ENCODE data around the gene IMMT.

IMMT gene

GRCh38 chr2:86176597-86176996 lies 18.7 kb downstream of the IMMT start:
- TF ChIP-seq ZBTB7A (IDR thresholded peaks at IDR 0.05; ENCODE audit: low read depth) (no peak), TEAD4 (IDR thresholded peaks at IDR 0.05) (no peak), MAX (IDR thresholded peaks at IDR 0.05) (no peak), YY1 (IDR thresholded peaks at IDR 0.05; ENCODE audit: low read depth) (no peak)
- TF ChIP-seq, protein P1, sequence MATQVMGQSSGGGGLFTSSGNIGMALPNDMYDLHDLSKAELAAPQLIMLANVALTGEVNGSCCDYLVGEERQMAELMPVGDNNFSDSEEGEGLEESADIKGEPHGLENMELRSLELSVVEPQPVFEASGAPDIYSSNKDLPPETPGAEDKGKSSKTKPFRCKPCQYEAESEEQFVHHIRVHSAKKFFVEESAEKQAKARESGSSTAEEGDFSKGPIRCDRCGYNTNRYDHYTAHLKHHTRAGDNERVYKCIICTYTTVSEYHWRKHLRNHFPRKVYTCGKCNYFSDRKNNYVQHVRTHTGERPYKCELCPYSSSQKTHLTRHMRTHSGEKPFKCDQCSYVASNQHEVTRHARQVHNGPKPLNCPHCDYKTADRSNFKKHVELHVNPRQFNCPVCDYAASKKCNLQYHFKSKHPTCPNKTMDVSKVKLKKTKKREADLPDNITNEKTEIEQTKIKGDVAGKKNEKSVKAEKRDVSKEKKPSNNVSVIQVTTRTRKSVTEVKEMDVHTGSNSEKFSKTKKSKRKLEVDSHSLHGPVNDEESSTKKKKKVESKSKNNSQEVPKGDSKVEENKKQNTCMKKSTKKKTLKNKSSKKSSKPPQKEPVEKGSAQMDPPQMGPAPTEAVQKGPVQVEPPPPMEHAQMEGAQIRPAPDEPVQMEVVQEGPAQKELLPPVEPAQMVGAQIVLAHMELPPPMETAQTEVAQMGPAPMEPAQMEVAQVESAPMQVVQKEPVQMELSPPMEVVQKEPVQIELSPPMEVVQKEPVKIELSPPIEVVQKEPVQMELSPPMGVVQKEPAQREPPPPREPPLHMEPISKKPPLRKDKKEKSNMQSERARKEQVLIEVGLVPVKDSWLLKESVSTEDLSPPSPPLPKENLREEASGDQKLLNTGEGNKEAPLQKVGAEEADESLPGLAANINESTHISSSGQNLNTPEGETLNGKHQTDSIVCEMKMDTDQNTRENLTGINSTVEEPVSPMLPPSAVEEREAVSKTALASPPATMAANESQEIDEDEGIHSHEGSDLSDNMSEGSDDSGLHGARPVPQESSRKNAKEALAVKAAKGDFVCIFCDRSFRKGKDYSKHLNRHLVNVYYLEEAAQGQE (IDR thresholded peaks at IDR 0.05; ENCODE audit: low read depth): no peak

GRCh38 chr2:86175828-86176227 lies 19.4 kb downstream of the IMMT start:
- TF ChIP-seq, protein P1 (IDR thresholded peaks at IDR 0.05; ENCODE audit: low read depth): no peak
- no peak for TF ChIP-seq CREB1 (IDR thresholded peaks at IDR 0.05; ENCODE audit: low read depth)
- no peak for TF ChIP-seq NFIC (IDR thresholded peaks at IDR 0.05)
- no peak for TF ChIP-seq TEAD4 (IDR thresholded peaks at IDR 0.05)
- no peak for TF ChIP-seq YY1 (IDR thresholded peaks at IDR 0.05; ENCODE audit: low read depth)
- no peak for TF ChIP-seq TCF12 (IDR thresholded peaks at IDR 0.05; ENCODE audit: low read depth)
- TF ChIP-seq EP300 (IDR thresholded peaks at IDR 0.05; ENCODE audit: borderline replicate concordance): no peak
- no peak for TF ChIP-seq TAF1 (IDR thresholded peaks at IDR 0.05; ENCODE audit: low read depth)
- TF ChIP-seq RAD21 (IDR thresholded peaks at IDR 0.05; ENCODE audit: low read depth): no peak
- no peak for TF ChIP-seq FOXM1 (IDR thresholded peaks at IDR 0.05; ENCODE audit: borderline replicate concordance, low read depth)
- TF ChIP-seq MAX (IDR thresholded peaks at IDR 0.05): no peak
- no peak for TF ChIP-seq EGR1 (IDR thresholded peaks at IDR 0.05)
- TF ChIP-seq, protein P2, sequence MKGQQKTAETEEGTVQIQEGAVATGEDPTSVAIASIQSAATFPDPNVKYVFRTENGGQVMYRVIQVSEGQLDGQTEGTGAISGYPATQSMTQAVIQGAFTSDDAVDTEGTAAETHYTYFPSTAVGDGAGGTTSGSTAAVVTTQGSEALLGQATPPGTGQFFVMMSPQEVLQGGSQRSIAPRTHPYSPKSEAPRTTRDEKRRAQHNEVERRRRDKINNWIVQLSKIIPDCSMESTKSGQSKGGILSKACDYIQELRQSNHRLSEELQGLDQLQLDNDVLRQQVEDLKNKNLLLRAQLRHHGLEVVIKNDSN (IDR thresholded peaks at IDR 0.05): no peak
- no peak for TF ChIP-seq CEBPB (IDR thresholded peaks at IDR 0.05)
- TF ChIP-seq ZBTB7A (IDR thresholded peaks at IDR 0.05; ENCODE audit: low read depth): no peak

GRCh38 chr2:86174445-86174844 lies 20.8 kb downstream of the IMMT start:
- no peak for TF ChIP-seq ZBTB7A (IDR thresholded peaks at IDR 0.05; ENCODE audit: low read depth)
- TF ChIP-seq CREB1 (IDR thresholded peaks at IDR 0.05; ENCODE audit: low read depth): no peak
- TF ChIP-seq CEBPB (IDR thresholded peaks at IDR 0.05): no peak
- TF ChIP-seq MAX (IDR thresholded peaks at IDR 0.05): no peak
- TF ChIP-seq YY1 (IDR thresholded peaks at IDR 0.05; ENCODE audit: low read depth): no peak
- TF ChIP-seq NFIC (IDR thresholded peaks at IDR 0.05): no peak
- TF ChIP-seq, protein P1 (IDR thresholded peaks at IDR 0.05; ENCODE audit: low read depth): no peak
- no peak for TF ChIP-seq TCF12 (IDR thresholded peaks at IDR 0.05; ENCODE audit: low read depth)
- no peak for TF ChIP-seq EP300 (IDR thresholded peaks at IDR 0.05; ENCODE audit: borderline replicate concordance)
- TF ChIP-seq TAF1 (IDR thresholded peaks at IDR 0.05; ENCODE audit: low read depth): no peak
- TF ChIP-seq TEAD4 (IDR thresholded peaks at IDR 0.05): no peak
- no peak for TF ChIP-seq EGR1 (IDR thresholded peaks at IDR 0.05)
- TF ChIP-seq, protein P2 (IDR thresholded peaks at IDR 0.05): no peak
- no peak for TF ChIP-seq RAD21 (IDR thresholded peaks at IDR 0.05; ENCODE audit: low read depth)

DNA sequence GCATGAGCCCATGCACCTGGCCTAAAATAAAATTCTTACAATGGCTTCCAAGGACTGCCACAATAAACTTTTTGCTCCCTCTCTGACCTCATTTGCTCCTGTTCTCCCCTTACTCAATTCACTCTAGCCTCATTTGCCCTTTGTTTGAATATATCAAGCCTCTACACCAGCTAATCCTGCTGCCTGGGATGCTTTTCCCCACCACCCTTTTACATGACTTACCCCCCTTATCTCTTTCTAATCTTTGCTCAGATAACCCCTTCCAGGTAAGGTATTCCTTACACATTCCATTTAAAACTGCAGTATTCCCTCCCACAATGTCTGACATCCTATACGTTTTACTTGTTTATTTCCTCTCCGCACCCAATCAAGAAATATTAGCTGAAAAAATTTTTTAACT lies 22.7 kb downstream of the IMMT start:
- no peak for TF ChIP-seq EP300 (IDR thresholded peaks at IDR 0.05; ENCODE audit: borderline replicate concordance)
- TF ChIP-seq NFIC (IDR thresholded peaks at IDR 0.05): no peak
- TF ChIP-seq RAD21 (IDR thresholded peaks at IDR 0.05; ENCODE audit: low read depth): no peak
- TF ChIP-seq MAX (IDR thresholded peaks at IDR 0.05): no peak
- TF ChIP-seq ZBTB7A (IDR thresholded peaks at IDR 0.05; ENCODE audit: low read depth): no peak
- TF ChIP-seq TAF1 (IDR thresholded peaks at IDR 0.05; ENCODE audit: low read depth): no peak
- no peak for TF ChIP-seq YY1 (IDR thresholded peaks at IDR 0.05; ENCODE audit: low read depth)
- TF ChIP-seq, protein P1 (IDR thresholded peaks at IDR 0.05; ENCODE audit: low read depth): no peak
- TF ChIP-seq CREB1 (IDR thresholded peaks at IDR 0.05; ENCODE audit: low read depth): no peak
- no peak for TF ChIP-seq EGR1 (IDR thresholded peaks at IDR 0.05)
- no peak for TF ChIP-seq TCF12 (IDR thresholded peaks at IDR 0.05; ENCODE audit: low read depth)
- TF ChIP-seq CEBPB (IDR thresholded peaks at IDR 0.05): no peak
- no peak for TF ChIP-seq FOXM1 (IDR thresholded peaks at IDR 0.05; ENCODE audit: borderline replicate concordance, low read depth)
- TF ChIP-seq, protein P2 (IDR thresholded peaks at IDR 0.05): no peak
- TF ChIP-seq TEAD4 (IDR thresholded peaks at IDR 0.05): no peak
